Fibroblast of lung (primary cell): ENCODE data around the gene CUBN.

Source experiments
- CTCF ChIP-seq, 2 donors: IDR thresholded peaks in 1 of 2; conservative IDR thresholded peaks in 1 of 2; 1 replicate in 1 of 2; 2 replicates in 1 of 2; pipeline ENCODE4 v1.5.1; 2011 to 2012; ENCODE audit warnings: low read length in 2 of 2, control low read depth in 1 of 2, inconsistent platforms in 1 of 2, low read depth in 1 of 2, mild to moderate bottlenecking in 1 of 2
- EZH2 ChIP-seq: IDR thresholded peaks from 2 replicates; pipeline ENCODE4 v1.5.1; 2012; ENCODE audit warnings: low read length, control low read depth, mild to moderate bottlenecking; ENCODE audit errors: missing control alignments

GRCh38 chr10:16989826-16990293 is 139.8 kb downstream of the CUBN start:
- TF ChIP-seq CTCF (conservative IDR thresholded peaks at IDR 0.05 in 1 of 2, IDR thresholded peaks at IDR 0.05 in 1 of 2; ENCODE audit: low read depth in 1 of 2, low read length in 2 of 2): no peak
- TF ChIP-seq EZH2: no peak
